Neural crest cell (in vitro differentiated cells): Measurements from ENCODE around the gene GJB4. TPM values are rescaled to one million over a fixed set of nuclear protein-coding genes. Genes with fewer than 3 reads are reported as not detected.

Experiments
- DNase-seq: peaks from one replicate; pipeline ENCODE4 v3.0.0; 2021; ENCODE audit warnings: low read depth, mixed read lengths, low spot score
- H3K27ac Mint-ChIP-seq: one replicate; pipeline ENCODE4 v1.8.0; 2021; ENCODE audit warnings: mild to moderate bottlenecking, mixed read lengths; ENCODE audit not compliant: unreplicated experiment
- H3K27me3 Mint-ChIP-seq: 2 replicates; pipeline ENCODE4 v1.8.0; 2021; ENCODE audit warnings: low read depth, mild to moderate bottlenecking, mixed read lengths
- H3K36me3 Mint-ChIP-seq: 2 replicates; pipeline ENCODE4 v1.8.0; 2021; ENCODE audit warnings: low read depth, mild to moderate bottlenecking, mixed read lengths
- H3K4me1 Mint-ChIP-seq: 2 replicates; pipeline ENCODE4 v1.8.0; 2021; ENCODE audit warnings: mixed read lengths
- H3K4me3 Mint-ChIP-seq: one replicate; pipeline ENCODE4 v1.8.0; 2021; ENCODE audit warnings: mild to moderate bottlenecking, mixed read lengths
- H3K9me3 Mint-ChIP-seq: 2 replicates; pipeline ENCODE4 v1.8.0; 2021; ENCODE audit warnings: mixed read lengths
- CTCF ChIP-seq: fragments of 200-600 bp; sonication (generic); conservative IDR thresholded peaks from 2 replicates; pipeline ENCODE4 v1.5.0; 2021; ENCODE audit warnings: antibody characterized with exemption, mild to moderate bottlenecking
- total RNA-seq: library from RNA; stranded (reverse); gene quantifications from 2 replicates; pipeline ENCODE4 v1.2.1, GENCODE V29; 2021

The GJB4 gene
- total RNA-seq, 1 donor from 2014 or later = not detected

- no peak overlapping the region for H3K27ac Mint-ChIP-seq
- H3K4me1 Mint-ChIP-seq = peaks cover 4% of the 10 kb centered on the region
- no peaks in the 10 kb centered on the region for H3K36me3 Mint-ChIP-seq
- H3K4me3 Mint-ChIP-seq = no peak overlapping the region
- H3K9me3 Mint-ChIP-seq = no peaks in the 10 kb centered on the region
- peaks cover 64% of the 10 kb centered on the region for H3K27me3 Mint-ChIP-seq
- no peak for DNase-seq
- no peak for TF ChIP-seq CTCF
These were observed 19.5 kb downstream of the GJB4 start for GRCh38 chr1:34779005-34779404.

GRCh38 chr1:34779526-34779925 lies 20.0 kb downstream of the GJB4 start:
- Mint-ChIP-seq H3K9me3 (no peaks in the 10 kb centered on the region), H3K27me3 (peaks cover 69% of the 10 kb centered on the region), H3K4me1 (peaks cover 4% of the 10 kb centered on the region), H3K36me3 (no peaks in the 10 kb centered on the region), H3K27ac (no peak overlapping the region), H3K4me3 (no peak overlapping the region)
- TF ChIP-seq CTCF = no peak
- no peak for DNase-seq

GRCh38 chr1:34779962-34780361 lies 20.4 kb downstream of the GJB4 start:
- DNase-seq = no peak
- H3K27me3 Mint-ChIP-seq = peaks cover 73% of the 10 kb centered on the region
- peaks cover 4% of the 10 kb centered on the region for H3K4me1 Mint-ChIP-seq
- no peak overlapping the region for H3K4me3 Mint-ChIP-seq
- no peaks in the 10 kb centered on the region for H3K36me3 Mint-ChIP-seq
- no peaks in the 10 kb centered on the region for H3K9me3 Mint-ChIP-seq
- no peak overlapping the region for H3K27ac Mint-ChIP-seq
- TF ChIP-seq CTCF = no peak

GRCh38 chr1:34780528-34780927 lies 21.0 kb downstream of the GJB4 start:
- Mint-ChIP-seq H3K4me3 (no peak overlapping the region), H3K27me3 (peaks cover 79% of the 10 kb centered on the region), H3K4me1 (peaks cover 4% of the 10 kb centered on the region)

GRCh38 chr1:34781071-34781843 lies 21.7 kb downstream of the GJB4 start, which contains the start of gene GJB3:
TSS of gene GJB3 (plus strand) at chr1:34781214. CDS start at chr1:34784763, 3,549 bp downstream.
- H3K27ac Mint-ChIP-seq = no peak within 1 kb of the TSS
- peaks cover 81% of the 10 kb centered on the region for H3K27me3 Mint-ChIP-seq
- DNase-seq = no peak
- no peaks in the 10 kb centered on the region for H3K36me3 Mint-ChIP-seq
- no peaks in the 10 kb centered on the region for H3K9me3 Mint-ChIP-seq
- H3K4me3 Mint-ChIP-seq = peak within 1 kb of the TSS; percentile 13
- H3K4me1 Mint-ChIP-seq = peaks cover 4% of the 10 kb centered on the region
- TF ChIP-seq CTCF = no peak

More at GRCh38 chr1:34780528-34780927, 21.0 kb downstream of the GJB4 start:
- Mint-ChIP-seq H3K27ac (no peak overlapping the region), H3K36me3 (no peaks in the 10 kb centered on the region), H3K9me3 (no peaks in the 10 kb centered on the region)
- DNase-seq = no peak
- no peak for TF ChIP-seq CTCF
